T47D (cell line): ENCODE results near the gene CFAP57.
A peak's percentile ranks its signal among the peaks of the same experiment; 100 is the strongest.

ENCODE experiments used
- DNase-seq, 2 experiments: peaks; one replicate each; pipeline versions ENCODE4 v3.0.0 to v3.0.0-alpha.2; 2011 to 2012; ENCODE audit warnings: low read depth in 1 of 2, low spot score in 1 of 2
- JUND ChIP-seq: IDR thresholded peaks from 2 replicates; pipeline ENCODE4 v1.6.1; 2012; ENCODE audit warnings: low read depth
- in situ Hi-C: cut with HindIII; loops from 2 replicates; pipeline ENCODE4 v1.10.0; 2016; ENCODE audit warnings: low sequenced_read_pairs, low pct_unique_long_range_greater_than_20kb

The CFAP57 gene

GRCh38 chr1:43220905-43221778, 49.0 kb downstream of the CFAP57 start:
- in situ Hi-C loops: no loop called here
- no peak for DNase-seq

GRCh38 chr1:43221797-43222196, 49.7 kb downstream of the CFAP57 start:
- TF ChIP-seq JUND: no peak
- in situ Hi-C loops: no loop called here
- DNase-seq: no peak

More at GRCh38 chr1:43220905-43221778, 49.0 kb downstream of the CFAP57 start:
- TF ChIP-seq JUND: no peak

DNA sequence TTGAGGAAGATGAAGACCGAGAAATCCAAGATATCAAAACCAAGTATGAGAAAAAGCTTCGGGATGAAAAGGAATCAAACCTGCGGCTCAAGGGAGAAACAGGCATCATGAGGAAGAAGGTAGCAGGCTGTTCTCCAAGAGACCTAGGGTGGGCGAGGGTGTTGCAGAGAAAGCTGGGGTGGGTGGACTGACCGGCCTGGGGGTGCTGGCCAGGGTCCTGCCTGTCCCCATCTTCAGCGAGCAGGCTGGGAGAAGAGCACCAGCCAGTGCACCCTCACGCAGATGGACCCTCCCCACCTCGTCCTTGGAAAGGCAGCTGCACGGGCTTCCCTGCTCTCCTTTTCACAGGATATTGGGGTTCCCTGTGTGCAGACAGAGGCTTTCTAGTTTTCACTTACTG, 50.7 kb downstream of the CFAP57 start:
- no peak for DNase-seq

GRCh38 chr1:43225168-43225567, 53.0 kb downstream of the CFAP57 start:
- peak in 1 of 2 experiments; percentile 18 for DNase-seq

More for the DNA sequence above, 50.7 kb downstream of the CFAP57 start:
- in situ Hi-C loops: no loop called here
- no peak for TF ChIP-seq JUND

GRCh38 chr1:43227143-43227764, 55.1 kb downstream of the CFAP57 start:
- in situ Hi-C loops: no loop called here
- DNase-seq: peak; percentile 35 to 69

More at GRCh38 chr1:43225168-43225567, 53.0 kb downstream of the CFAP57 start:
- in situ Hi-C loops: no loop called here
- TF ChIP-seq JUND: no peak

GRCh38 chr1:43229826-43230780, 58.0 kb downstream of the CFAP57 start:
- in situ Hi-C loops: no loop called here
- no peak for TF ChIP-seq JUND
- DNase-seq: no peak

More at GRCh38 chr1:43227143-43227764, 55.1 kb downstream of the CFAP57 start:
- no peak for TF ChIP-seq JUND

DNA sequence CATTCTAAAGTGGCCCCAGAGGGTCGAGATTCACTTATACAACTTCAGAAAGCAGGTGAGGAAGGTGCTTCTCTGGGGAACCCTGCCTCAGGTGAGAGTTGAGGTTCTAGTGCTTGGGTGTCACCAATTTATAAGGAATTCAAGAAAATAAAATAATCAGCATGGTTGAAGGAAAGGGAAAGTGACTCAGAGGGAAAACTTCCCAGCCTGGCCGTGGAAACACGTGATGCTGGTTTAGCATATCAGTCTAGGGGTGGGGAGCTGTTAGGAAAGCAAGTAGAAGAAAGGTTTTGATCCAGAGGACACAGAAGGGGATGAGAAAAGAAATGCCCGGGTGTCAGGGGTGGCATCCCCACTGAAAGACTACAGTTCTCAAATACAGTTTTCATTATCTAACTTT, 59.9 kb downstream of the CFAP57 start:
- no peak for TF ChIP-seq JUND
- in situ Hi-C loops: no loop called here
- no peak for DNase-seq

DNA sequence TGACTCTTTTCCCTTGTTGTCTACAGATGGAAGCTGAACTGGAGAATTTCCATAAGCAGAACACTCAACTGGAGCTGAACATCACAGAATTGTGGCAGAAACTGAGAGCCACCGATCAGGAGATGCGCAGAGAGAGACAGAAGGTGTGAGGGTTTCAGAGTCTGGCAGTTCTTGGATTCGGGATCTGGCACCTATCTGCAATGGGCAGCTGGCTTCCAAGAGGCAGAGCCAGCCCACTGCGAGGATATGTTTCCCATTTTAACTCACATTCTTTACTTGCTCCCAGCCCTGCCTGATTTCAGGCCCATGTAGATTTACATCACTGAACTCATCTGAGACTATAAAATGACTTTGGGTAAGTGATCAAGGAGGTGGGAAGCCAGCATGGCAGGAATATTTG, 60.4 kb downstream of the CFAP57 start:
- no peak for DNase-seq
- in situ Hi-C loops: no loop called here
- no peak for TF ChIP-seq JUND

GRCh38 chr1:43233631-43234030, 61.5 kb downstream of the CFAP57 start:
- in situ Hi-C loops: no loop called here
- DNase-seq: no peak
- TF ChIP-seq JUND: no peak

DNA sequence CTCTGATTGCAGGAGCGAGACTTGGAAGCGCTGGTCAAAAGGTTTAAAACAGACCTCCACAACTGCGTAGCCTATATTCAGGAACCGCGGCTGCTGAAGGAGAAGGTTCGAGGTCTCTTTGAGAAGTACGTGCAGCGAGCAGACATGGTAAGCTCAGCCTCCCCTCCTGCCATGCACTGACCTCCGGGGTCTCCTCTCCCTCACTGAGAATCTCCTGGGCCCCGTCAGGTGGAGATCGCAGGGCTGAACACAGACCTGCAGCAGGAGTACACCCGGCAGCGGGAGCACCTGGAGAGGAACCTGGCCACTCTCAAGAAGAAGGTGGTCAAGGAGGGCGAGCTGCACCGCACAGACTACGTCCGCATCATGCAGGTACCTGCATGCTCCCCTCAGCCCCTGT, 62.1 kb downstream of the CFAP57 start:
- no peak for DNase-seq
- TF ChIP-seq JUND: no peak
- in situ Hi-C loops: no loop called here

DNA sequence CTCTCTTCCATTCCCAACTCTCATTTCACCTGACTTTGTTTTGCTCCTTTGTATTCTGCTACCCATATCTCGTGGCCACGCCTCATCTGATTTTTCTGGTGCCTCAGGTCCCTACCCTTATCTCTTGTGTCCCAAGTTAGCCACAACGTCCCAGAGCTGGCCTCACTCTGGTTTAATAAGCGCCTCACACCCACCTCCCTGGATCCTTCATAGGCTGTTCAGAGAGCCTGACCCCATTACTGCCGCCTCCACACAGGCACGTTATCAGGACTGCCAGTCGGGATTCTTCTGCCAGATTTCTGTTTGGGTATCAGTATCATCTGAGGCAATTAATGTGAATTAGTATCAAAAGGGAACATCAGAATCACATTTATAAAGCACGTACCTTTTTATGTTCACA, 62.9 kb downstream of the CFAP57 start:
- no peak for TF ChIP-seq JUND
- DNase-seq: no peak
- in situ Hi-C loops: no loop called here

DNA sequence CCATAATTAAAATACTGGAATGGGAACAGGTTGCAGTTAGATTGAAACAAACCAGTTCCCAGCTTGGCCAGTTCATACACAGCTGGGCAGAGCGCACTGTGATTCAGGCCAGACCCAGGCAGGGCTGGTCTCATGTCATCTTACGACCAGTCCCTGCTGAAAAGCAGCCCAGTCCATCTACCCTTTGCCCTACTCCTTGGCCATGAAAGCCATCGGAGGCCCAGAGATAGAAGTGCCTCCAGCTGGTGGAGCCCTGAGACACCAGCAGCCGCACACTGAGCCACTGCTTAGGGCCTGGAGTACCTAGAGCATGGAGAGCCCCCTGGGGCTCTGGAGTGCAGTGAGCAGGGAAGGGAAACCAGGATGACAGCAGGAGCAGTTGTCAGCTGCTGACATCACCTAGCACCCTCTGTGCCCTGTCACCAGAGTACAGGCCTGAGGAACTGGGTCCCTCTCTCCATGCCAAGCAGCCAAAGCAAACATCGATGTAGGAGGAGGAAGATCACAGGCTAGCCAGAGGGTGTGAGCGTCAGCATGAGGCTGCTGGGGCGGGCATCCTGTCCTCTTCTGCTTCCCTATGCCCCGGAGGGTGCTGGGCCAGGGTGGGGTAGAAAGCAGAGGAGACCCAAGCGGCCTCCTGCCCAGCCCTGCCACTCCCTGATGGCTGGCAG, 63.5 kb downstream of the CFAP57 start:
- peak in 1 of 2 experiments; percentile 57 for DNase-seq
- in situ Hi-C loops: no loop called here
- TF ChIP-seq JUND: no peak
